Transverse colon (tissue), 4 donors: ENCODE data around the gene PLCB2.

ENCODE experiments used
- CTCF ChIP-seq, 5 experiments: fragments of 200-600 bp in 3 of 5; fragments of 450-650 bp in 2 of 5; sonication (generic) in 3 of 5; IDR thresholded peaks; 1 replicate in 2 of 5; 2 replicates in 3 of 5; pipeline ENCODE4 v1.5.1; 2016 to 2017; ENCODE audit warnings: antibody characterized with exemption in 5 of 5, inconsistent platforms in 3 of 5, mild to moderate bottlenecking in 2 of 5, moderate library complexity in 1 of 5
- EP300 ChIP-seq: sonication (generic); formaldehyde crosslinking; IDR thresholded peaks from one replicate; pipeline ENCODE4 v1.6.1; 2017; ENCODE audit warnings: antibody characterized with exemption, low read depth
- POLR2A ChIP-seq: fragments of 450-650 bp; IDR thresholded peaks from one replicate; pipeline ENCODE4 v1.6.1; 2016; ENCODE audit warnings: antibody characterized with exemption, mild to moderate bottlenecking, moderate library complexity
- POLR2AphosphoS5 ChIP-seq, 3 donors: sonication (generic); formaldehyde crosslinking; IDR thresholded peaks; one replicate each; pipeline ENCODE4 v1.6.1; 2016; ENCODE audit warnings: antibody characterized with exemption in 3 of 3

- TF ChIP-seq POLR2AphosphoS5 (IDR thresholded peaks at IDR 0.05) (no peak), CTCF (IDR thresholded peaks at IDR 0.05) (no peak), POLR2A (no peak), EP300 (no peak)
Measured at GRCh38 chr15:40246496-40247280, 61.0 kb downstream of the PLCB2 start.
